ENCODE data around the gene PDXP. TPM values are rescaled to one million over a fixed set of nuclear protein-coding genes. Genes with fewer than 3 reads are reported as not detected.

The PDXP gene
- total and polyA plus RNA-seq, 2 of the 4 experiments (the other 2 are of a cell fraction): 5.4 to 24.1 TPM

- no peak for DNase-seq
- H3K27me3 ChIP-seq (ENCODE audit: control insufficient read depth, insufficient read depth, low read length): no peaks in the 10 kb centered on the region
- H2BK120ac ChIP-seq (ENCODE audit: low read depth, low read length): no peak overlapping the region
- H2BK20ac ChIP-seq (ENCODE audit: low read depth, low read length): no peak overlapping the region
- no peak for ATAC-seq (ENCODE audit: low read depth)
- ChIA-PET CTCF (no interaction called here), POLR2A (ENCODE audit: unreplicated experiment) (no interaction called here)
- no peak overlapping the region for H3K18ac ChIP-seq (ENCODE audit: low read depth, low read length)
- no peak overlapping the region for H4K8ac ChIP-seq (ENCODE audit: low read depth in 2 of 2, low read length in 2 of 2)
- H2BK5ac ChIP-seq (ENCODE audit: low read depth, low read length, poor library complexity, severe bottlenecking): no peak overlapping the region
- H3K9me1 ChIP-seq (ENCODE audit: insufficient read depth, low read length): peaks cover 9% of the 10 kb centered on the region
- in situ Hi-C loops (cut with MboI; ENCODE audit: low sequenced_read_pairs) (no loop called here), dilution Hi-C loops (cut with HindIII; ENCODE audit: low sequenced_read_pairs, unreplicated experiment) (no loop called here), intact Hi-C loops (cut with micrococcal nuclease) (no loop called here)
- H4K91ac ChIP-seq (ENCODE audit: insufficient read depth, low read depth, low read length): no peak overlapping the region
- no peak overlapping the region for H3K14ac ChIP-seq (replicated peaks; ENCODE audit: low read depth, low read length)
- H3K9me3 ChIP-seq (ENCODE audit: control insufficient read depth, insufficient read depth, low read length): no peaks in the 10 kb centered on the region
- BruUV-seq (replicated peaks): no TSS peak
- H2AFZ ChIP-seq (replicated peaks; ENCODE audit: low read length, poor library complexity): no peak overlapping the region
- no peak overlapping the region for H3K56ac ChIP-seq (ENCODE audit: extremely low read depth, insufficient read depth, low read length)
- H2AK5ac ChIP-seq (ENCODE audit: low read depth, low read length): no peak overlapping the region
- H2AK9ac ChIP-seq (replicated peaks; ENCODE audit: low read depth, low read length, poor library complexity): peak overlapping the region; percentile 6
- peaks cover 6% of the 10 kb centered on the region for H3K36me3 ChIP-seq (ENCODE audit: control insufficient read depth, insufficient read depth, low read length)
- H3K79me1 ChIP-seq (ENCODE audit: low read depth in 1 of 2, low read length in 2 of 2): peaks cover 22 to 56% of the 10 kb centered on the region in 2 experiments
- H3K23ac ChIP-seq (ENCODE audit: low read depth, low read length): no peak overlapping the region
- 0 out of 2 replicates have a peak, but pooled peaks cover 3% of the 10 kb centered on the region for H4K20me1 ChIP-seq (ENCODE audit: insufficient read depth, low read length)
- no peak overlapping the region for H4K5ac ChIP-seq (ENCODE audit: low read depth, low read length)
- TF ChIP-seq ELK1 (IDR thresholded peaks at IDR 0.05; ENCODE audit: borderline replicate concordance, low read depth, low read length) (no peak), FOS (IDR thresholded peaks at IDR 0.05; ENCODE audit: low read depth, low read length) (no peak), RAD21 (IDR thresholded peaks at IDR 0.05; ENCODE audit: low read length) (no peak), MAZ (IDR thresholded peaks at IDR 0.05; ENCODE audit: borderline replicate concordance, low read depth, low read length) (no peak), CHD1 (IDR thresholded peaks at IDR 0.05; ENCODE audit: low read depth, low read length) (no peak), BHLHE40 (IDR thresholded peaks at IDR 0.05; ENCODE audit: low read depth, low read length) (no peak), NFE2L2 (IDR thresholded peaks at IDR 0.05; ENCODE audit: low read depth, low read length) (no peak), MXI1 (IDR thresholded peaks at IDR 0.05; ENCODE audit: borderline replicate concordance, low read depth, low read length) (no peak), RFX5 (IDR thresholded peaks at IDR 0.05; ENCODE audit: low read depth, low read length) (no peak), SMC3 (IDR thresholded peaks at IDR 0.05; ENCODE audit: low read depth, low read length) (no peak), RCOR1 (IDR thresholded peaks at IDR 0.05; ENCODE audit: insufficient replicate concordance, low read length) (no peak), POLR2A (IDR thresholded peaks at IDR 0.05; ENCODE audit: low read depth, low read length) (no peak), CEBPB (IDR thresholded peaks at IDR 0.05; ENCODE audit: low read depth, low read length) (no peak), MAFK (IDR thresholded peaks at IDR 0.05; ENCODE audit: low read depth, low read length) (no peak)
- TF ChIP-seq, protein P1, sequence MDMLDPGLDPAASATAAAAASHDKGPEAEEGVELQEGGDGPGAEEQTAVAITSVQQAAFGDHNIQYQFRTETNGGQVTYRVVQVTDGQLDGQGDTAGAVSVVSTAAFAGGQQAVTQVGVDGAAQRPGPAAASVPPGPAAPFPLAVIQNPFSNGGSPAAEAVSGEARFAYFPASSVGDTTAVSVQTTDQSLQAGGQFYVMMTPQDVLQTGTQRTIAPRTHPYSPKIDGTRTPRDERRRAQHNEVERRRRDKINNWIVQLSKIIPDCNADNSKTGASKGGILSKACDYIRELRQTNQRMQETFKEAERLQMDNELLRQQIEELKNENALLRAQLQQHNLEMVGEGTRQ (IDR thresholded peaks at IDR 0.05; ENCODE audit: low read depth, low read length): no peak
- TF ChIP-seq, protein P2, sequence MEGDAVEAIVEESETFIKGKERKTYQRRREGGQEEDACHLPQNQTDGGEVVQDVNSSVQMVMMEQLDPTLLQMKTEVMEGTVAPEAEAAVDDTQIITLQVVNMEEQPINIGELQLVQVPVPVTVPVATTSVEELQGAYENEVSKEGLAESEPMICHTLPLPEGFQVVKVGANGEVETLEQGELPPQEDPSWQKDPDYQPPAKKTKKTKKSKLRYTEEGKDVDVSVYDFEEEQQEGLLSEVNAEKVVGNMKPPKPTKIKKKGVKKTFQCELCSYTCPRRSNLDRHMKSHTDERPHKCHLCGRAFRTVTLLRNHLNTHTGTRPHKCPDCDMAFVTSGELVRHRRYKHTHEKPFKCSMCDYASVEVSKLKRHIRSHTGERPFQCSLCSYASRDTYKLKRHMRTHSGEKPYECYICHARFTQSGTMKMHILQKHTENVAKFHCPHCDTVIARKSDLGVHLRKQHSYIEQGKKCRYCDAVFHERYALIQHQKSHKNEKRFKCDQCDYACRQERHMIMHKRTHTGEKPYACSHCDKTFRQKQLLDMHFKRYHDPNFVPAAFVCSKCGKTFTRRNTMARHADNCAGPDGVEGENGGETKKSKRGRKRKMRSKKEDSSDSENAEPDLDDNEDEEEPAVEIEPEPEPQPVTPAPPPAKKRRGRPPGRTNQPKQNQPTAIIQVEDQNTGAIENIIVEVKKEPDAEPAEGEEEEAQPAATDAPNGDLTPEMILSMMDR (conservative IDR thresholded peaks at IDR 0.05; ENCODE audit: low read depth, low read length): no peak
- no peak overlapping the region for H3K4me2 ChIP-seq (ENCODE audit: low read depth, low read length)
- no peak overlapping the region for H2BK15ac ChIP-seq (ENCODE audit: low read depth, low read length)
- no peak overlapping the region for H3K4ac ChIP-seq (ENCODE audit: low read depth, low read length)
- WGBS, 2 experiments (ENCODE audit: extremely low coverage in 2 of 2, insufficient read length in 1 of 2): no CpG with 5 or more reads among the region's 6 CpGs
- peaks cover 16% of the 10 kb centered on the region for H3K4me1 ChIP-seq (ENCODE audit: control insufficient read depth, insufficient read depth, low read length)
- H3K27ac ChIP-seq (ENCODE audit: insufficient read depth, low read length): no peak overlapping the region
- no peak overlapping the region for H3K4me3 ChIP-seq (ENCODE audit: insufficient read depth, low read depth, low read length)
- no peak overlapping the region for H3K9ac ChIP-seq (ENCODE audit: low read depth, low read length)
Measured at GRCh38 chr22:37611207-37611606, 47.3 kb upstream of the PDXP start.
